ENCODE data around the gene FMO3. TPM values are rescaled to one million over a fixed set of nuclear protein-coding genes. Genes with fewer than 3 reads are reported as not detected.

Gene FMO3
- total RNA-seq, 1 donor from 2014 or later = 0.98 TPM

- Histone ChIP-seq H3K4me3 (no peak overlapping the region), H3K27me3 (no peaks in the 10 kb centered on the region), H3K4me1 (peaks cover 27% of the 10 kb centered on the region), H3K9me3 (no peaks in the 10 kb centered on the region), H3K27ac (peak overlapping the region; percentile 30), H3K36me3 (no peaks in the 10 kb centered on the region)
- TF ChIP-seq CTCF (IDR thresholded peaks at IDR 0.05) (no peak), POLR2AphosphoS5 (IDR thresholded peaks at IDR 0.05; ENCODE audit: insufficient read depth in 1 of 2, low read depth in 1 of 2) (no peak), POLR2A (IDR thresholded peaks at IDR 0.05) (no peak)
- intact Hi-C loops (cut with DNase I) = no loop called here
- DNase-seq (ENCODE audit: extremely low spot score in 2 of 2) = no peak
Measured at GRCh38 chr1:171160639-171161354, 70.1 kb downstream of the FMO3 start.

- Histone ChIP-seq H3K4me3 (no peak overlapping the region), H3K36me3 (no peaks in the 10 kb centered on the region), H3K4me1 (peaks cover 27% of the 10 kb centered on the region), H3K27me3 (no peaks in the 10 kb centered on the region), H3K9me3 (no peaks in the 10 kb centered on the region), H3K27ac (peak overlapping the region; percentile 30)
- TF ChIP-seq POLR2A (IDR thresholded peaks at IDR 0.05) (no peak), CTCF (IDR thresholded peaks at IDR 0.05) (no peak), POLR2AphosphoS5 (IDR thresholded peaks at IDR 0.05; ENCODE audit: insufficient read depth in 1 of 2, low read depth in 1 of 2) (no peak)
- intact Hi-C loops (cut with DNase I) = no loop called here
- no peak for DNase-seq (ENCODE audit: extremely low spot score in 2 of 2)
Measured at GRCh38 chr1:171161431-171161830, 70.7 kb downstream of the FMO3 start.

- no peak overlapping the region for H3K27ac ChIP-seq
- DNase-seq (ENCODE audit: extremely low spot score in 2 of 2) = no peak
- TF ChIP-seq CTCF (IDR thresholded peaks at IDR 0.05) = no peak
- no peak for TF ChIP-seq POLR2A (IDR thresholded peaks at IDR 0.05)
- TF ChIP-seq POLR2AphosphoS5 (IDR thresholded peaks at IDR 0.05; ENCODE audit: insufficient read depth in 1 of 2, low read depth in 1 of 2) = no peak
- H3K4me1 ChIP-seq = no peaks in the 10 kb centered on the region
- no peaks in the 10 kb centered on the region for H3K36me3 ChIP-seq
- H3K9me3 ChIP-seq = no peaks in the 10 kb centered on the region
- no peaks in the 10 kb centered on the region for H3K27me3 ChIP-seq
- H3K4me3 ChIP-seq = no peak overlapping the region
- intact Hi-C loops (cut with DNase I) = no loop called here
Measured at GRCh38 chr1:171166361-171166760, 75.7 kb downstream of the FMO3 start.

MicroRNA genes within 50 kb of the gene (microRNA counts, 767-probe panel; counts per million panel counts)
- microRNA hsa-miR-1295a = 238 to 261 counts per million in 2 donors

Small RNAs within 50 kb of the gene (microRNA-seq; reads per million reads assigned to microRNA genes)
- gene MIR1295A (ENCODE audit: borderline number of aligned reads, borderline replicate concordance) (not detected), gene MIR1295B (ENCODE audit: borderline number of aligned reads, borderline replicate concordance) (not detected)

Small RNAs within 50 kb of the gene (small RNA-seq; reads per million reads assigned to genes)
- not detected for gene MIR1295A

Other genes starting within 250 kb of the FMO3 start
- gene MROH9, start 155.4 kb upstream of the FMO3 start, total RNA-seq = not detected
- gene FMO2, start 94.4 kb downstream of the FMO3 start, total RNA-seq = 14.0 TPM
- 6.4 TPM for gene FMO1, start 157.6 kb downstream of the FMO3 start, total RNA-seq
- gene FMO4, start 223.3 kb downstream of the FMO3 start, total RNA-seq = 0.98 TPM

All from vagina (tissue), 2 donors.